PFSK-1 (cell line): ENCODE measurements around the gene RARRES1.

Experiments
- FOXP2 ChIP-seq: optimal IDR thresholded peaks from 2 replicates; pipeline ENCODE3; 2011; ENCODE audit warnings: borderline replicate concordance, control low read depth, inconsistent platforms; ENCODE audit not compliant: insufficient read depth; ENCODE audit errors: extremely low read length, extremely low read depth
- POLR2AphosphoS5 ChIP-seq: IDR thresholded peaks from 2 replicates; pipeline ENCODE4 v1.6.1; 2012; ENCODE audit warnings: low read depth, mild to moderate bottlenecking, control low read depth, low read length, moderate library complexity
- REST ChIP-seq, 2 experiments: IDR thresholded peaks; 2 replicates each; pipeline versions ENCODE4 v1.6.1 to v1.8.0; 2011 to 2012; ENCODE audit warnings: low read depth in 2 of 2, low read length in 2 of 2, control low read depth in 1 of 2, inconsistent platforms in 1 of 2, mild to moderate bottlenecking in 1 of 2, moderate library complexity in 1 of 2; ENCODE audit not compliant: insufficient read depth in 1 of 2
- SIN3A ChIP-seq: IDR thresholded peaks from 2 replicates; pipeline ENCODE4 v1.6.1; 2012; ENCODE audit warnings: mild to moderate bottlenecking, low read length, moderate library complexity, borderline replicate concordance; ENCODE audit not compliant: insufficient read depth
- TAF1 ChIP-seq: IDR thresholded peaks from 2 replicates; pipeline ENCODE4 v1.6.1; 2012; ENCODE audit warnings: low read length, control low read depth, borderline replicate concordance; ENCODE audit not compliant: insufficient read depth

DNA sequence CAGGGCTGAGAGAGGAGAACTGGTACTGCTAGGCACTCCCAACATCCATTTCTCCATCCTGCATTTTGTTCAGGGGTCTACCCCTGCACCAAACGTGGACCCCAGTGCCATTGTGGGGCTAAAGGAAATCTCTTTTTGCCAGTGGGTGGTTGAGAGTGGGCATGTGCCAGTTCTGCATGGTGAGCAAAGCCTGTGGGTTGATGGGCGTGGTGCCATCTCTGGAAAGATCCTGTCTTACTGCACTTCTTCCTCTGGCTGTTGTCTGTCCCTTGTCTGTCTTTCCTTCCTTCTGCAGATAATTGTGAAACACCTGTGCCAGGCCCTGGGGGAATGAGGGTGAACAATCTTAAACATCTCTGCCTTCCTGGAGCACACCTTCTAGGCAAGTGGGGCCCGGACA lies 1.4 kb upstream of the RARRES1 start:
- TF ChIP-seq TAF1 (no peak), POLR2AphosphoS5 (no peak), SIN3A (no peak), REST (IDR thresholded peaks at IDR 0.05; ENCODE audit: insufficient read depth in 1 of 2, low read depth in 2 of 2, low read length in 2 of 2) (no peak), FOXP2 (no peak)
